Endodermal cell (in vitro differentiated cells): ENCODE measurements around the gene BEND6. TPM values are rescaled to one million over a fixed set of nuclear protein-coding genes. Genes with fewer than 3 reads are reported as not detected.

Experiments used
- DNase-seq: peaks from one replicate; pipeline ENCODE4 v3.0.0-alpha.2; 2017
- H3K27ac ChIP-seq: 2 replicates; pipeline ENCODE4 v1.5.1; 2013; ENCODE audit warnings: mild to moderate bottlenecking, low read depth, low read length, moderate library complexity
- H3K27me3 ChIP-seq: 2 replicates; pipeline ENCODE4 v1.6.1; 2013; ENCODE audit warnings: mild to moderate bottlenecking, low read length, moderate library complexity; ENCODE audit not compliant: insufficient read depth, control insufficient read depth, poor library complexity, severe bottlenecking
- H3K36me3 ChIP-seq: 2 replicates; pipeline ENCODE4 v1.7.0; 2013; ENCODE audit warnings: mild to moderate bottlenecking, low read length, moderate library complexity; ENCODE audit not compliant: control insufficient read depth, insufficient read depth
- H3K4me1 ChIP-seq: one replicate; pipeline ENCODE4 v1.7.0; 2013; ENCODE audit warnings: low read length; ENCODE audit not compliant: control insufficient read depth, insufficient read depth
- H3K4me3 ChIP-seq: 2 replicates; pipeline ENCODE4 v1.5.1; 2013; ENCODE audit warnings: mild to moderate bottlenecking, low read length, moderate library complexity
- H3K9ac ChIP-seq: 2 replicates; pipeline ENCODE4 v1.6.1; 2013; ENCODE audit warnings: mild to moderate bottlenecking, low read length, moderate library complexity; ENCODE audit not compliant: poor library complexity, severe bottlenecking; ENCODE audit errors: extremely low read depth
- H3K9me3 ChIP-seq: 2 replicates; pipeline ENCODE4 v1.6.1; 2013; ENCODE audit warnings: mild to moderate bottlenecking, low read length, moderate library complexity; ENCODE audit not compliant: control insufficient read depth
- H3K27ac Mint-ChIP-seq: 2 replicates; pipeline ENCODE4 v1.8.0; 2020; ENCODE audit warnings: mixed read lengths
- H3K27me3 Mint-ChIP-seq: 2 replicates; pipeline ENCODE4 v1.8.0; 2021; ENCODE audit warnings: mild to moderate bottlenecking, mixed read lengths; ENCODE audit not compliant: insufficient read depth
- H3K36me3 Mint-ChIP-seq: 2 replicates; pipeline ENCODE4 v1.8.0; 2020; ENCODE audit warnings: low read depth, mixed read lengths
- H3K4me1 Mint-ChIP-seq: 2 replicates; pipeline ENCODE4 v1.8.0; 2020; ENCODE audit warnings: mixed read lengths
- H3K4me3 Mint-ChIP-seq: 2 replicates; pipeline ENCODE4 v1.8.0; 2020; ENCODE audit warnings: mild to moderate bottlenecking, moderate library complexity, mixed read lengths
- H3K9me3 Mint-ChIP-seq: 2 replicates; pipeline ENCODE4 v1.8.0; 2020; ENCODE audit warnings: mild to moderate bottlenecking, mixed read lengths
- WGBS, 2 experiments: methylation state at CpG; one replicate each; pipeline versions ENCODE4 v1.1.5 to v1.1.7; 2013; ENCODE audit warnings: missing lambda C conversion rate in 2 of 2, mixed read lengths in 1 of 2; ENCODE audit not compliant: insufficient coverage in 1 of 2, insufficient read length in 1 of 2; 5-methylcytosine and 5-hydroxymethylcytosine counted together
- total RNA-seq, 2 donors: library from RNA; stranded (reverse); fragmentation: NEBNext Ultra II Directional in 1 of 2; extraction: Animal tissue kit (Norgen Biotek cat#: 25700) in 1 of 2; gene quantifications; 2 replicates in 1 of 2; 3 replicates in 1 of 2; pipeline ENCODE4 v1.2.1, GENCODE V29; 2021
- TF ChIP-seq, protein P1 (sequence below): fragments of 200-600 bp; sonication (generic); conservative IDR thresholded peaks from 2 replicates; pipeline ENCODE4 v1.5.0; 2021; ENCODE audit warnings: antibody characterized with exemption, mild to moderate bottlenecking

Gene BEND6
- total RNA-seq, 2 donors from 2014 or later: 0.57 to 0.95 TPM

DNA sequence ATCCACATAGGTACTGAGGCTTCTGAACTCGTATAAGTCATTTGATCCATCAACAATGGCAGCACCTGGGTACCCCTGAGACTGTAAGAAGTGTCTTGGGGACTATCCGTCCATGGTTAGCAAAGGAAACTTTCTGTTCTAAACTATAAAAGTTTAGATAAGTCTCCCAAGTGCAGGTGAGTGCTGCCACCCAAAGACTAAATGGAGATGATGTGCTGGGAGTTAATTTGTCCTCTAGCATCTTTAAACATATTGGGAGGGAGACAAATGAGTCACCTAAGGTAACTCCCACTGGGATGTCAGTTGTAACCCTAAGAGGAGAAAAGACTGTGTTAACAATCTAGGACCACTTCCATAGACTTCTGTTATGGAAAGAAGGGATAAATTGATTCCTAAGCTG, 6.2 kb downstream of the BEND6 start:
- Histone ChIP-seq H3K9me3 (no peaks in the 10 kb centered on the region), H3K36me3 (no peaks in the 10 kb centered on the region), H3K4me1 (no peaks in the 10 kb centered on the region), H3K9ac (no peak overlapping the region), H3K4me3 (no peak overlapping the region), H3K27me3 (peaks cover 17% of the 10 kb centered on the region), H3K27ac (no peak overlapping the region)
- Mint-ChIP-seq H3K9me3 (no peaks in the 10 kb centered on the region), H3K4me3 (no peak overlapping the region), H3K27ac (no peak overlapping the region), H3K36me3 (no peaks in the 10 kb centered on the region), H3K4me1 (peaks cover 3% of the 10 kb centered on the region), H3K27me3 (peaks cover 20% of the 10 kb centered on the region)
- WGBS, 2 experiments: 83 to 100% methylated on average over 1 to 2 of the region's 2 CpGs
- TF ChIP-seq, protein P1, sequence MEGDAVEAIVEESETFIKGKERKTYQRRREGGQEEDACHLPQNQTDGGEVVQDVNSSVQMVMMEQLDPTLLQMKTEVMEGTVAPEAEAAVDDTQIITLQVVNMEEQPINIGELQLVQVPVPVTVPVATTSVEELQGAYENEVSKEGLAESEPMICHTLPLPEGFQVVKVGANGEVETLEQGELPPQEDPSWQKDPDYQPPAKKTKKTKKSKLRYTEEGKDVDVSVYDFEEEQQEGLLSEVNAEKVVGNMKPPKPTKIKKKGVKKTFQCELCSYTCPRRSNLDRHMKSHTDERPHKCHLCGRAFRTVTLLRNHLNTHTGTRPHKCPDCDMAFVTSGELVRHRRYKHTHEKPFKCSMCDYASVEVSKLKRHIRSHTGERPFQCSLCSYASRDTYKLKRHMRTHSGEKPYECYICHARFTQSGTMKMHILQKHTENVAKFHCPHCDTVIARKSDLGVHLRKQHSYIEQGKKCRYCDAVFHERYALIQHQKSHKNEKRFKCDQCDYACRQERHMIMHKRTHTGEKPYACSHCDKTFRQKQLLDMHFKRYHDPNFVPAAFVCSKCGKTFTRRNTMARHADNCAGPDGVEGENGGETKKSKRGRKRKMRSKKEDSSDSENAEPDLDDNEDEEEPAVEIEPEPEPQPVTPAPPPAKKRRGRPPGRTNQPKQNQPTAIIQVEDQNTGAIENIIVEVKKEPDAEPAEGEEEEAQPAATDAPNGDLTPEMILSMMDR: no peak
- DNase-seq: no peak

DNA sequence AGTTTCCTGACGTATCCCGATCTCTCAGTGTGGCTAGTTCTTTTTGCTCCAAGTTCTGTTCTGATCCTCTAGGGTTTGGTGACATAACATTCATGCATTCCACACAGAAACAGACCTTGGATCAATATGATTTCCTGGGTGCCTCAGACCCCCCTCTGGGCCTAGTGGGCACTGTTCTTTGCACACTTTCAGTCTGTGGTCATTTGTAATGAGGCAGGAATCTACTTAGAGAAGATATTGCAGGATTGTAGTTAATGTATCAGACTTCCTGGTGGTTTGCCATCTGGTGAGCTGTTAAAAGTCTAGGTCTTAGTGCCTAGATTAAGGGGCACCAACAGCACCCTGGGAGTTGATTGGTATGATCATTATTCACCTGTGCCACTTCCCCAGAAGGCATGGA, 7.5 kb downstream of the BEND6 start:
- Mint-ChIP-seq H3K4me3 (no peak overlapping the region), H3K27me3 (peaks cover 11% of the 10 kb centered on the region), H3K9me3 (no peaks in the 10 kb centered on the region), H3K36me3 (no peaks in the 10 kb centered on the region), H3K27ac (no peak overlapping the region), H3K4me1 (peaks cover 3% of the 10 kb centered on the region)
- no peak for DNase-seq
- Histone ChIP-seq H3K9me3 (no peaks in the 10 kb centered on the region), H3K4me3 (no peak overlapping the region), H3K4me1 (no peaks in the 10 kb centered on the region), H3K9ac (no peak overlapping the region), H3K27me3 (peaks cover 6% of the 10 kb centered on the region), H3K36me3 (no peaks in the 10 kb centered on the region), H3K27ac (no peak overlapping the region)
- 98 to 100% methylated on average over 2 of the region's 2 CpGs for WGBS, 2 experiments
- TF ChIP-seq, protein P1: no peak

DNA sequence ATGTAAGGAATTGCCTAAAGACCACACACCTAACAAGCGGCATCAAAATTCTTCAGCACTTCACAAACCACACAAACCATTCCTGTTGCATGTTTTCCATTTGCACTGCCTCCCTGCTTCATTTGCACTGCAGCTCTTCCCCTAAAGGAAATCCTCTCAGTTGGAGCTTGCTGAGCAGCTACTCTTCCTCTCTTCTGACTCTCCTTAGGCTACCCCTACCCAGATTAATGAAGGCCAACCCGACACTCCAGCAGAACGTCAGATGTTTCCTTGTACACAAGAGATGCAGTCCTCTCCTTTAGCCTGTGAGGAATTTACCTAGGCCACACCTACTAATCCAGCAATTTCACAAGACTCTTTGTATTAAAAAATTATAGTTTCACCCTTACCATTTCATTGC, 8.1 kb downstream of the BEND6 start:
- Histone ChIP-seq H3K9me3 (no peaks in the 10 kb centered on the region), H3K27ac (no peak overlapping the region), H3K36me3 (no peaks in the 10 kb centered on the region), H3K27me3 (peaks cover 6% of the 10 kb centered on the region), H3K4me3 (no peak overlapping the region), H3K9ac (no peak overlapping the region), H3K4me1 (no peaks in the 10 kb centered on the region)
- Mint-ChIP-seq H3K4me3 (no peak overlapping the region), H3K9me3 (no peaks in the 10 kb centered on the region), H3K27me3 (peaks cover 11% of the 10 kb centered on the region), H3K36me3 (no peaks in the 10 kb centered on the region), H3K27ac (no peak overlapping the region), H3K4me1 (peaks cover 3% of the 10 kb centered on the region)
- 77 to 93% methylated on average over 3 of the region's 3 CpGs for WGBS, 2 experiments
- DNase-seq: peak; percentile 49
- TF ChIP-seq, protein P1: no peak
